ENCODE results near the gene GNMT. TPM values are rescaled to one million over a fixed set of nuclear protein-coding genes. Genes with fewer than 3 reads are reported as not detected.
A peak's percentile ranks its signal among the peaks of the same experiment; 100 is the strongest.

Gene GNMT
- total RNA-seq, 4 donors from 2014 or later, result 0.68 TPM; not detected in 3

GRCh38 chr6:42963179-42963854, 2.8 kb downstream of the GNMT start:
- no peak for DNase-seq
- TF ChIP-seq EP300 (IDR thresholded peaks at IDR 0.05; ENCODE audit: low read depth), result no peak
- TF ChIP-seq POLR2A (IDR thresholded peaks at IDR 0.05), result no peak
- no peak for TF ChIP-seq POLR2AphosphoS5 (IDR thresholded peaks at IDR 0.05)
- no peak for TF ChIP-seq CTCF (IDR thresholded peaks at IDR 0.05)
- peaks cover 8 to 17% (median 13%) of the 10 kb centered on the region in 4 donors for H3K4me1 ChIP-seq
- H3K9me3 ChIP-seq, result no peaks in the 10 kb centered on the region
- H3K4me3 ChIP-seq, result no peak overlapping the region
- H3K36me3 ChIP-seq, result peaks cover 0 to 15% (median 7%) of the 10 kb centered on the region in 4 donors
- no peaks in the 10 kb centered on the region for H3K27me3 ChIP-seq
- H3K27ac ChIP-seq, result no peak overlapping the region
- intact Hi-C loops (cut with DNase I; ENCODE audit: low total_unique reads) (no loop called here), in situ Hi-C loops (cut with MboI; ENCODE audit: low pct_ligation_motif_present in 1 of 4, low pct_unique_long_range_greater_than_20kb in 1 of 4, low sequenced_read_pairs in 3 of 4) (no loop called here)
- WGBS, 2 donors (ENCODE audit: low coverage in 1 of 2), result 81% methylated on average over 12 of the region's 12 CpGs; no CpG with 5 or more reads in 1 of the 2 donors

- no peaks in the 10 kb centered on the region for H3K9me3 ChIP-seq
- H3K27me3 ChIP-seq, result no peaks in the 10 kb centered on the region
- H3K36me3 ChIP-seq, result peaks cover 0 to 15% (median 7%) of the 10 kb centered on the region in 4 donors
- H3K4me1 ChIP-seq, result peaks cover 8 to 17% (median 13%) of the 10 kb centered on the region in 4 donors
- H3K27ac ChIP-seq, result no peak overlapping the region
- peak; percentile 27 for DNase-seq
- in situ Hi-C loops (cut with MboI; ENCODE audit: low pct_ligation_motif_present in 1 of 4, low pct_unique_long_range_greater_than_20kb in 1 of 4, low sequenced_read_pairs in 3 of 4) (no loop called here), intact Hi-C loops (cut with DNase I; ENCODE audit: low total_unique reads) (no loop called here)
- no peak overlapping the region for H3K4me3 ChIP-seq
- TF ChIP-seq EP300 (IDR thresholded peaks at IDR 0.05; ENCODE audit: low read depth) (no peak), CTCF (IDR thresholded peaks at IDR 0.05) (peak in 2 of 5 experiments; percentile 11), POLR2AphosphoS5 (IDR thresholded peaks at IDR 0.05) (no peak)
- 91% methylated on average over 9 of the region's 9 CpGs; no CpG with 5 or more reads in 1 of the 2 donors for WGBS, 2 donors (ENCODE audit: low coverage in 1 of 2)
These were observed 3.5 kb downstream of the GNMT start for GRCh38 chr6:42963855-42964605.

- no peak for TF ChIP-seq POLR2AphosphoS5 (IDR thresholded peaks at IDR 0.05)
- no peak for TF ChIP-seq CTCF (IDR thresholded peaks at IDR 0.05)
- no peak for TF ChIP-seq POLR2A (IDR thresholded peaks at IDR 0.05)
- no peak for TF ChIP-seq EP300 (IDR thresholded peaks at IDR 0.05; ENCODE audit: low read depth)
- in situ Hi-C loops (cut with MboI; ENCODE audit: low pct_ligation_motif_present in 1 of 4, low pct_unique_long_range_greater_than_20kb in 1 of 4, low sequenced_read_pairs in 3 of 4), result no loop called here
These were observed 6.0 kb downstream of the GNMT start for GRCh38 chr6:42966571-42966970.

GRCh38 chr6:42967228-42967627, 6.7 kb downstream of the GNMT start:
- Histone ChIP-seq H3K36me3 (peaks cover 0 to 15% (median 7%) of the 10 kb centered on the region in 4 donors), H3K27ac (no peak overlapping the region), H3K27me3 (no peaks in the 10 kb centered on the region), H3K4me1 (peaks cover 0 to 4% (median 0%) of the 10 kb centered on the region in 4 donors), H3K9me3 (no peaks in the 10 kb centered on the region), H3K4me3 (no peak overlapping the region)
- no peak for TF ChIP-seq POLR2A (IDR thresholded peaks at IDR 0.05)
- no peak for TF ChIP-seq POLR2AphosphoS5 (IDR thresholded peaks at IDR 0.05)
- TF ChIP-seq CTCF (IDR thresholded peaks at IDR 0.05), result no peak
- TF ChIP-seq EP300 (IDR thresholded peaks at IDR 0.05; ENCODE audit: low read depth), result no peak
- WGBS, 2 donors (ENCODE audit: low coverage in 1 of 2), result 96% methylated on average over 11 of the region's 11 CpGs; no CpG with 5 or more reads in 1 of the 2 donors
- DNase-seq, result no peak
- intact Hi-C loops (cut with DNase I; ENCODE audit: low total_unique reads), result no loop called here
- in situ Hi-C loops (cut with MboI; ENCODE audit: low pct_ligation_motif_present in 1 of 4, low pct_unique_long_range_greater_than_20kb in 1 of 4, low sequenced_read_pairs in 3 of 4), result no loop called here

More at GRCh38 chr6:42966571-42966970, 6.0 kb downstream of the GNMT start:
- peaks cover 0 to 4% (median 0%) of the 10 kb centered on the region in 4 donors for H3K4me1 ChIP-seq
- WGBS, 2 donors (ENCODE audit: low coverage in 1 of 2), result 74% methylated on average over 7 of the region's 7 CpGs; no CpG with 5 or more reads in 1 of the 2 donors
- no peak overlapping the region for H3K27ac ChIP-seq
- no peaks in the 10 kb centered on the region for H3K27me3 ChIP-seq
- intact Hi-C loops (cut with DNase I; ENCODE audit: low total_unique reads), result no loop called here
- H3K4me3 ChIP-seq, result no peak overlapping the region
- DNase-seq, result no peak
- H3K36me3 ChIP-seq, result peaks cover 0 to 15% (median 7%) of the 10 kb centered on the region in 4 donors
- H3K9me3 ChIP-seq, result no peaks in the 10 kb centered on the region
